ENCODE data around the gene ENKUR.

- TF ChIP-seq CTCF (IDR thresholded peaks at IDR 0.05; ENCODE audit: poor library complexity) (no peak), EZH2 (IDR thresholded peaks at IDR 0.05; ENCODE audit: borderline replicate concordance) (no peak), EZH2phosphoT487 (IDR thresholded peaks at IDR 0.05; ENCODE audit: low read depth, severe bottlenecking, unreplicated experiment) (no peak)
Observed at GRCh38 chr10:24953675-24954074, 62.3 kb downstream of the ENKUR start.

Data from hepatocyte (in vitro differentiated cells).